T-cell (primary cell): ENCODE results near the gene TCEA2. TPM values are rescaled to one million over a fixed set of nuclear protein-coding genes. Genes with fewer than 3 reads are reported as not detected.
"Not testable (repeated sequence)": the region's sequence is repeated elsewhere in the genome, so short reads cannot be mapped to it uniquely, and the experiment has no call there.

Source experiments
- ATAC-seq, 4 experiments: fragments of 200-7000 bp in 3 of 4; fragments of 150-1000 bp in 1 of 4; cut with Tn5 transposase; replicated peaks in 1 of 4; 1 replicate in 3 of 4; 2 replicates in 1 of 4; pipeline ENCODE4 v1.10.0; 2021; ENCODE audit warnings: moderate library complexity in 3 of 4, mild to moderate bottlenecking in 2 of 4, moderate number of reproducible peaks in 1 of 4
- CTCF ChIA-PET, 2 donors: fragments of 300-600 bp; sonication (Branson Sonifier 250); formaldehyde crosslinking; loops; one replicate each; lab custom pipeline; 2022; ENCODE audit warnings: antibody characterized with exemption in 2 of 2; lab: Charles Lee
- POLR2A ChIA-PET, 2 donors: fragments of 300-600 bp; sonication (Branson Sonifier 250); formaldehyde crosslinking; loops; one replicate each; lab custom pipeline; 2022; ENCODE audit warnings: antibody characterized with exemption in 2 of 2; lab: Charles Lee
- DNase-seq, 35 experiments: peaks; one replicate each; pipeline versions ENCODE4 v3.0.0 to v3.0.0-alpha.2; 2013 to 2023
- H3K27ac ChIP-seq: one replicate; pipeline ENCODE4 v1.5.1; 2013; ENCODE audit warnings: low read length
- H3K27me3 ChIP-seq, 2 experiments: replicated peaks in 1 of 2; 1 replicate in 1 of 2; 2 replicates in 1 of 2; pipeline versions ENCODE4 v1.6.1 to v1.7.0; 2013; ENCODE audit warnings: low read length in 1 of 2, mixed read lengths in 1 of 2; ENCODE audit not compliant: control insufficient read depth in 2 of 2, insufficient read depth in 2 of 2; ENCODE audit errors: extremely low read depth in 1 of 2
- H3K36me3 ChIP-seq, 2 donors: 1 replicate in 1 of 2; 2 replicates in 1 of 2; pipeline versions ENCODE4 v1.6.1 to v1.7.0; 2013; ENCODE audit warnings: low read length in 1 of 2; ENCODE audit not compliant: control insufficient read depth in 2 of 2, insufficient read depth in 1 of 2; ENCODE audit errors: extremely low read depth in 1 of 2
- H3K4me1 ChIP-seq, 2 experiments: 1 replicate in 1 of 2; 2 replicates in 1 of 2; pipeline versions ENCODE4 v1.6.1 to v1.7.0; 2013; ENCODE audit warnings: low read length in 2 of 2, mixed read lengths in 1 of 2; ENCODE audit not compliant: insufficient read depth in 2 of 2, control insufficient read depth in 1 of 2; ENCODE audit errors: extremely low read depth in 1 of 2
- H3K4me3 ChIP-seq, 2 donors: 1 replicate in 1 of 2; 2 replicates in 1 of 2; pipeline versions ENCODE4 v1.5.1 to v1.7.0; 2013; ENCODE audit warnings: mild to moderate bottlenecking in 2 of 2, low read length in 1 of 2, moderate library complexity in 1 of 2; ENCODE audit not compliant: control insufficient read depth in 1 of 2; ENCODE audit errors: extremely low read depth in 1 of 2
- H3K9me3 ChIP-seq: 2 replicates; pipeline ENCODE4 v1.7.0; 2013
- H3K27ac Mint-ChIP-seq, 2 donors: one replicate each; pipeline ENCODE4 v1.8.0; 2020 to 2021; ENCODE audit warnings: mild to moderate bottlenecking in 2 of 2, mixed read lengths in 2 of 2
- H3K27me3 Mint-ChIP-seq, 2 donors: one replicate each; pipeline ENCODE4 v1.8.0; 2021 to 2022; ENCODE audit warnings: mixed read lengths in 2 of 2
- H3K36me3 Mint-ChIP-seq: one replicate; pipeline ENCODE4 v1.8.0; 2021; ENCODE audit warnings: mixed read lengths
- H3K4me1 Mint-ChIP-seq, 3 donors: one replicate each; pipeline ENCODE4 v1.8.0; 2020 to 2022; ENCODE audit warnings: mixed read lengths in 3 of 3, mild to moderate bottlenecking in 1 of 3
- H3K4me3 Mint-ChIP-seq, 3 donors: one replicate each; pipeline ENCODE4 v1.8.0; 2020 to 2022; ENCODE audit warnings: mild to moderate bottlenecking in 3 of 3, mixed read lengths in 3 of 3, moderate library complexity in 3 of 3
- H3K9me3 Mint-ChIP-seq, 3 donors: one replicate each; pipeline ENCODE4 v1.8.0; 2020 to 2022; ENCODE audit warnings: mixed read lengths in 3 of 3
- WGBS: methylation state at CpG from one replicate; pipeline ENCODE4 v1.1.5; 2013; ENCODE audit warnings: missing lambda C conversion rate; ENCODE audit not compliant: insufficient coverage; 5-methylcytosine and 5-hydroxymethylcytosine counted together
- total RNA-seq, 35 experiments: library from RNA in 6 of 35; stranded (reverse) in 6 of 35; fragments of 120-200 nt in 1 of 35; gene quantifications; one replicate each; pipeline versions ENCODE4 v1.2.1 to v1.2.4 and lab custom pipeline; 2013 to 2026

TCEA2 gene
- total RNA-seq, 5 donors from 2014 or later (not counting 1 experiment from before 2014, with no cell fraction given): 25.8 to 49.7 (median 40.1) TPM

- WGBS: 79% methylated on average over 3 of the region's 11 CpGs
- H3K27me3 ChIP-seq: peaks cover 0 to 41% of the 10 kb centered on the region in 2 experiments
These were observed 23.8 kb downstream of the TCEA2 start for GRCh38 chr20:64086801-64087200.

GRCh38 chr20:64087226-64087825 lies 24.3 kb downstream of the TCEA2 start:
- ATAC-seq, H3K9me3 Mint-ChIP-seq, H3K9me3 ChIP-seq, H3K4me3 ChIP-seq, H3K27ac Mint-ChIP-seq, H3K36me3 ChIP-seq, H3K36me3 Mint-ChIP-seq, H3K27ac ChIP-seq, CTCF ChIA-PET, H3K4me3 Mint-ChIP-seq, H3K27me3 Mint-ChIP-seq, POLR2A ChIA-PET, DNase-seq: not testable (repeated sequence)
- H3K4me1 ChIP-seq: peaks cover 13 to 20% of the 10 kb centered on the region in 2 experiments
- peaks cover 14 to 19% (median 19%) of the 10 kb centered on the region in 3 donors for H3K4me1 Mint-ChIP-seq
- no CpG with 5 or more reads among the region's 36 CpGs for WGBS
- H3K27me3 ChIP-seq: peaks cover 0 to 42% of the 10 kb centered on the region in 2 experiments

More at GRCh38 chr20:64086801-64087200, 23.8 kb downstream of the TCEA2 start:
- Mint-ChIP-seq H3K4me1 (peaks cover 16 to 22% (median 20%) of the 10 kb centered on the region in 3 donors), H3K4me3 (no peak overlapping the region), H3K27me3 (peaks cover 0 to 8% of the 10 kb centered on the region in 2 donors), H3K36me3 (no peaks in the 10 kb centered on the region), H3K9me3 (peaks cover 0 to 2% (median 0%) of the 10 kb centered on the region in 3 donors), H3K27ac (no peak overlapping the region)
- no peaks in the 10 kb centered on the region for H3K36me3 ChIP-seq
- H3K27ac ChIP-seq: no peak overlapping the region
- ChIA-PET CTCF (no interaction called here), POLR2A (no interaction called here)
- peaks cover 12 to 25% of the 10 kb centered on the region in 2 experiments for H3K4me1 ChIP-seq
- DNase-seq: no peak
- H3K9me3 ChIP-seq: no peaks in the 10 kb centered on the region
- no peak overlapping the region for H3K4me3 ChIP-seq
- ATAC-seq: no peak

- Histone ChIP-seq H3K27me3 (peaks cover 0 to 38% of the 10 kb centered on the region in 2 experiments), H3K4me1 (peaks cover 9 to 12% of the 10 kb centered on the region in 2 experiments)
- H3K27me3 Mint-ChIP-seq, POLR2A ChIA-PET, DNase-seq, H3K27ac ChIP-seq, H3K9me3 Mint-ChIP-seq, H3K36me3 ChIP-seq, H3K4me3 Mint-ChIP-seq, H3K4me3 ChIP-seq, H3K27ac Mint-ChIP-seq, ATAC-seq, CTCF ChIA-PET, H3K9me3 ChIP-seq, H3K36me3 Mint-ChIP-seq: not testable (repeated sequence)
- peaks cover 10 to 14% (median 13%) of the 10 kb centered on the region in 3 donors for H3K4me1 Mint-ChIP-seq
These were observed 25.6 kb downstream of the TCEA2 start for GRCh38 chr20:64088586-64088985.

GRCh38 chr20:64090165-64090564 lies 27.2 kb downstream of the TCEA2 start:
- DNase-seq (no peak), ATAC-seq (no peak)
- H3K27me3 Mint-ChIP-seq: peaks cover 0 to 3% of the 10 kb centered on the region in 2 donors
- Histone ChIP-seq H3K27ac (no peak overlapping the region), H3K27me3 (peaks cover 0 to 27% of the 10 kb centered on the region in 2 experiments), H3K36me3 (no peaks in the 10 kb centered on the region), H3K9me3 (no peaks in the 10 kb centered on the region), H3K4me1 (peaks cover 0 to 10% of the 10 kb centered on the region in 2 experiments), H3K4me3 (no peak overlapping the region)
- H3K4me3 Mint-ChIP-seq: no peak overlapping the region
- peaks cover 0 to 2% (median 0%) of the 10 kb centered on the region in 3 donors for H3K9me3 Mint-ChIP-seq
- H3K27ac Mint-ChIP-seq: no peak overlapping the region
- H3K36me3 Mint-ChIP-seq: no peaks in the 10 kb centered on the region
- 84% methylated on average over 9 of the region's 10 CpGs for WGBS
- CTCF ChIA-PET: no interaction called here
- H3K4me1 Mint-ChIP-seq: peaks cover 6 to 8% (median 8%) of the 10 kb centered on the region in 3 donors
- POLR2A ChIA-PET: no interaction called here

GRCh38 chr20:64091340-64091739 lies 28.3 kb downstream of the TCEA2 start:
- H3K36me3 Mint-ChIP-seq: no peaks in the 10 kb centered on the region
- peaks cover 0 to 2% of the 10 kb centered on the region in 2 donors for H3K27me3 Mint-ChIP-seq
- Histone ChIP-seq H3K9me3 (no peaks in the 10 kb centered on the region), H3K4me1 (peaks cover 4 to 10% of the 10 kb centered on the region in 2 experiments), H3K27me3 (peaks cover 0 to 22% of the 10 kb centered on the region in 2 experiments), H3K4me3 (no peak overlapping the region), H3K27ac (no peak overlapping the region), H3K36me3 (peaks cover 0 to 5% of the 10 kb centered on the region in 2 donors)
- H3K9me3 Mint-ChIP-seq: peaks cover 0 to 2% (median 0%) of the 10 kb centered on the region in 3 donors
- 88% methylated on average over 19 of the region's 19 CpGs for WGBS
- ChIA-PET POLR2A (no interaction called here), CTCF (no interaction called here)
- DNase-seq (no peak), ATAC-seq (no peak)
- H3K4me1 Mint-ChIP-seq: peaks cover 6 to 9% (median 8%) of the 10 kb centered on the region in 3 donors
- H3K4me3 Mint-ChIP-seq: no peak overlapping the region
- H3K27ac Mint-ChIP-seq: no peak overlapping the region

GRCh38 chr20:64091770-64092169 lies 28.8 kb downstream of the TCEA2 start:
- H3K4me3 Mint-ChIP-seq: no peak overlapping the region
- H3K27me3 Mint-ChIP-seq: peaks cover 0 to 2% of the 10 kb centered on the region in 2 donors
- ATAC-seq: no peak

More at GRCh38 chr20:64091770-64092169, 28.8 kb downstream of the TCEA2 start:
- WGBS: 52% methylated on average over 9 of the region's 16 CpGs
- H3K4me1 ChIP-seq: peaks cover 4 to 10% of the 10 kb centered on the region in 2 experiments
- no peak overlapping the region for H3K27ac ChIP-seq
- H3K36me3 ChIP-seq: peaks cover 0 to 5% of the 10 kb centered on the region in 2 donors
- H3K27ac Mint-ChIP-seq: no peak overlapping the region
- H3K4me3 ChIP-seq: no peak overlapping the region
- H3K9me3 ChIP-seq: no peaks in the 10 kb centered on the region
- H3K4me1 Mint-ChIP-seq: peaks cover 6 to 12% (median 8%) of the 10 kb centered on the region in 3 donors
- ChIA-PET CTCF (no interaction called here), POLR2A (no interaction called here)
- peaks cover 2% of the 10 kb centered on the region for H3K36me3 Mint-ChIP-seq
- DNase-seq: no peak
- H3K27me3 ChIP-seq: peaks cover 0 to 22% of the 10 kb centered on the region in 2 experiments
- peaks cover 0 to 3% (median 2%) of the 10 kb centered on the region in 3 donors for H3K9me3 Mint-ChIP-seq
